HG03108 (cell line): Measurements from ENCODE around the gene FCMR.

Experiments
- ATAC-seq: cut with Tn5 transposase; IDR thresholded peaks from one replicate; pipeline ENCODE4 v1.9.1; 2021; ENCODE audit warnings: moderate library complexity; ENCODE audit not compliant: unreplicated experiment

Gene FCMR

DNA sequence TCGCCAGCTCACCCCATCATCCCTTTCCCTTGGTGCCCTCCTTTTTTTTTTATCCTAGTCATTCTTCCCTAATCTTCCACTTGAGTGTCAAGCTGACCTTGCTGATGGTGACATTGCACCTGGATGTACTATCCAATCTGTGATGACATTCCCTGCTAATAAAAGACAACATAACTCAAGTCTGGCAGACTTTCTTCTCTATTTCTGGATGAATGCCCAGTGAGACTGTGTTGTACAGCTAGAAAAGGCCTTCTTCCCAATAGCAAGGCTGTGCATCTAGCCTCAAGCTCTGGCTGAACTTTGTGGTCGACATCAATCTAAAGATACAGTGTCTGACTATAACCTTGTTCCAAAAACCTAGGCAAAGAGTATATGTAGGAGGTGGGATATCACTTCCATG is 18.1 kb downstream of the FCMR start:
- no peak for ATAC-seq

DNA sequence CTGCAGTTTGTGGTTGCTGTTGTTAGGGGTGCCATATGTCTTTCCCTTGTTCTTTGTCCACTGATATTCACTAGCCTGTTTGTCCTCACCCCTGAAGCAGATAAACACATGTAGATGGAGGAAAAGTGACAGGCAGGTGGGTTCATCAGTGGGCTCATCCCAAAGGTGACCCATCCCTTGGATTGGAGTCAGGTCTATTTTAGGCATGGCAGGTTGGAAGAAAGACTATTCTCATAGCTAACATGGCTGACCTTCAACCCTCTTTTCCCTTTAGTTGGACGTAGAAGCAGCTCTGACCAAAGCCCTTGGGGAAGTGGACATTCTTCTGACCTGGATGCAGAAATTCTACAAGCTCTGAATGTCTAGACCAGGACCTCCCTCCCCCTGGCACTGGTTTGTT is 19.0 kb downstream of the FCMR start:
- ATAC-seq: no peak

DNA sequence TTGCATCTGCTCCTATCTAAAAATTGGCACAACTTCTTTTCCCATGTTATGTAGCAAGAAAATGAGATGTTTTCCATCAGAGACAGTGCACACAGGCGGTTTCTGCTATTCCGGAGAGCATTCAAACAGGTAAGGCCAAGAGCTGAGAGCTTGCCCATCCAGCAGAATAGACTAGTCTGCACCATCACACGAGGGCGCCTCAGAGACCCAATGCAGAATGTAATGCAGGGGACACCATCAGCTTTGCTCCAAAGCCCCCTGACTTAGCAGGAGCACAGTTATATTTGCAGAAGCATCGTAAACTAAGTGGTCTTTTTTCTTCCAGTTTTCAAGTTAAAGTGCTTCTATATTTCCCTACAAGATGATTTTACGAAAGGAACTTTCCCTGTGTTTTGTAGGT is 19.8 kb downstream of the FCMR start:
- no peak for ATAC-seq

DNA sequence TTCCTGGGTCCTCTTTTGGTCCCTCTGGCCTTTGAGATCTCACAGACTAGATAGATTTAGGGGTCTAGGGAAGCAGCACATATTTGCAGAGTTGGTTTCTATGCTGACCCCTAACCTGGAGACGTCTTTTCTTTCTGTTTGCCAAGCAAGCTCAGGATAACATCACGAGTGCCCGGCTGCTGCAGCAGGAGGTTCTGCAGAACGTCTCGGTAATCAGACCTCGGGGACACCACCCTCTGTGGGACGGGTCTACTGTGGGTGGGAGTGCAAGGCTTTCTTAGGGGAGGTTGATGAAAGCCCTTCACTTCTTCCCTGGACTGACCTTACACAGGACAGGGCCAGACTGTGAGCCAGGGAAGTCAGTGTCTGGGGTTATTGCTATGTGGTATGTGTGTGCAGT is 21.6 kb downstream of the FCMR start:
- no peak for ATAC-seq

DNA sequence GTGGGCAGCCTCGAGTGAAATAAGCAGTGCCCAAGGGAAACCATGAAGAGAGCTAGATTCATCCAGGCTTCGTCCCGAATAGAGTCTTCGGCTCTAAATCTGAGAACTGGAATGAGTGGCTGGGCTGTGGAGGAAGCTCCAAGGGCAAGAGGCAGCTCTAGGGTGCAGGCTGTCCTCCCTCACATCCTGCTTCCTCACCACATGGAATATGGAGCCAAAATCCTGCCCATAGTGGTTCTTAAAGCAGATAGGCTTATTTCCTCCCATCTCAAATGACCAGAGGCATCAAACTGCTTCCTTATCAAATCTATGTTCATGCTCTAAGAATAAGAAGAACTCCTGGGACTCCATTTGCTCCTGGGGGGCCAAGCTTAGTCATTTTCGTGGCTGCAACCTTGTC is 22.0 kb downstream of the FCMR start:
- ATAC-seq: no peak

DNA sequence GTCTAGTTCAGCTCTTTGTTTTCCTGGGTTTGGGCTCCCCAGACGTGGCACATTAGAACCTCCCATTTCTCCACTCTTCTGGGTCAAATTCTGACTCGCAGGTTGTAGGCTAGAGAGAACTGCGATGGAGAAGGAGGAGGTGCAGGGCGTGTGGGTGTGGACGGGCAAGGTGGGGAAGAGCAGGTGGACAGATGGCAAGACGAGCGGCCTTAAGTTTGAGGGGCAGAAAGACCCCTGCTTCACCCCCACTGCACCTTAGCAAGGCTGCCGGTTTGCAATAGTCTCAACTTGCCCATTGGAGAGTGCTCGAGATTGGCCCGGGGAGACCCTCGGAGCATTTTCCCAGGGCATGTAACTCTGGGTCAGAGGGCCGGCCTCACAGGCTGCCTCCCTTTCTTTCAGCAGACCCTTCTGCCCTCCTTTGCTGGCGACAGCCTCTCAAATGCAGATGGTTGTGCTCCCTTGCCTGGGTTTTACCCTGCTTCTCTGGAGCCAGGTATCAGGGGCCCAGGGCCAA is 22.8 kb downstream of the FCMR start:
- ATAC-seq: no peak

DNA sequence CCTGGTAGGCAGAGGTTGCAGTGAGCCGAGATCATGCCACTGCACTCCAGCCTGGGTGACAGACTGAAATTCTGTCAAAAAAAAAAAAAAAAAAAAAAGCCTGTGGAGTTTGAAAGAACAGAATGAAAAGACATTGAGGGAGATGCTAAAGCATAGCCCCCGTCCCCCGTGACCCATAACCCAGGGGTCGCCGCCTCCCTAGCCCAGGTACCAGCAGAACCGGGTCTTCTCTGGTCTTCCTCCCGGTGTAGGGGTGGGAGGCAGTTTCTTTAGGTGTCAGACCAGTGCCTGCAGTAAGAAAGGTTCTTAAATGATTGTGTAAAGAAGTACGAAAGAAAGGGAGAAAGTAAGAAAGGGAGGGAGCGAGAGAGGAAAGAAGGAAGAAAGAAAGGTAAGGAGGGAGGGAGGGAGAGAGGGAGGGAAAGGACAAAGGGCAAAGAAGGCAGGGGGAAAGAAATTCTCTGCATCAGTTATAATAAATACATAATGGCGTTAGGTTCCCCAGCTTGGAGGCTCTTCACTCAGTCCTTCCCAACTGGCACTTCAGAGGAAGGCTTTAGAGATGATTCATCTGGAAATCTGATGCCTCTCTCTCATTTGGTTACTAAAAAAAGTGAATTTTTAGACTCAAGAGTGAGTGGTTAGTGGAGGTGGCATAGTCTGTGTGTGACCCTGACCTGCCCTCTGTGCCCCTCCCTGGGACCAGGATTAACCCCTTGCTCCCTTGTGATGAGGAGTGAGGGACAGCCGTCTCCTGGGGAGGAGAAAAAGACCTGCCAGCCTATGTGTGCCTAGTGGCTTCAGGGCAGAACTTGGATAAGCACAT is 23.4 kb downstream of the FCMR start:
- no peak for ATAC-seq

DNA sequence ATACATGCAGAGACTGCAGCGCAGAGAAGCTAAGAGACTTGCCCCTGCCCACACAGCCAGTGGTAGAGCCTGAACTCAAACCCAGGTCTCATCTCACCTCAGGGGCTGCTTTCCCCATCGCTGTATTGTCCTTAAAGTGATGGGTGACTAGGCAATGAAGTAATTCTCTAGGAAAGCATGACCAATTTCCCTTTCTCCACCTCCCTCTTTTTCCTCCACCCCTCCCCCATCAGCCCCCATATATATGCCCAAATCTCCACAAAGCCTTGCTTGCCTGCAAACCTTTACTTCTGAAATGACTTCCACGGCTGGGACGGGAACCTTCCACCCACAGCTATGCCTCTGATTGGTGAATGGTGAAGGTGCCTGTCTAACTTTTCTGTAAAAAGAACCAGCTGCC is 24.6 kb downstream of the FCMR start, which contains the start of gene IL24:
IL24 (plus strand) TSS at position 269 of the 400 bp plus-strand sequence. CDS start 390 bp downstream, outside the sequence.
- no peak for ATAC-seq

DNA sequence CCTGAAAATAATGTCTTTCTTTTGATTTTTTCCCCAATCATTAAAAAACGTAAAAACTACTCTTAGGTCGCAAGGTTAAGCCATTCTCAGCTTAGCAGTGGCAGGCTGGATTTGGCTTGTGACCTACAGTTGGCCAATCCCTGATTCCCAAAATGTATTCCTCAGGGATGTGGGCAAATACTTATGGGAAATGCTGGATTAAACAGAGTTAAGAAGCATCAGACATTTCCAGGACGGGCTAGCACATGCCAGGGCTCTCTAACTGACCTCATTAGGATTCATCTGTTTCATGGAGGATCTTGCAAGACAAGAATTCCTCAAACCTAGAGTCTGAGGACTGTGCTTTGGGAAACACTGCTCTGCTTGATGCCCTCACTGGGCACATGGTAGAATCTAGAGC is 25.5 kb downstream of the FCMR start:
- ATAC-seq: no peak

DNA sequence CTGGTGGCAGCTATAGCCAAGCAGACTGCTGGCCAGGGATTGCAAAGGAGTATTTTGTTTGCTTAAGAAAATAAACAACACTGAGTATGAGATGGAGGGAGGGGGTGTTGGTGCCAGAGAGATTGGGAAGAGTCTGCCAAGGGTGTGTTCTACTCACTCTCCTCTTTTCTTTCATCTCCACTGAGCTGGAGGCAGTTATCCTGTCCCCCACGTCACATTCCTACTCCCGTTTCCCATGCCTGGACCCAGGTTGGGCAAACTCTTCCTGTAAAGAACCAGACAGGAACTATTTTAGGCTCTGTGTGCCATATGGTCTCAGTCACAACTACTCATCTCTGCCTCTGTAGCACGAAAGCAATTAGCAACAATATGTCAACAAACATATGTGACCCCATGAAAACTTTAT is 25.9 kb downstream of the FCMR start:
- no peak for ATAC-seq

DNA sequence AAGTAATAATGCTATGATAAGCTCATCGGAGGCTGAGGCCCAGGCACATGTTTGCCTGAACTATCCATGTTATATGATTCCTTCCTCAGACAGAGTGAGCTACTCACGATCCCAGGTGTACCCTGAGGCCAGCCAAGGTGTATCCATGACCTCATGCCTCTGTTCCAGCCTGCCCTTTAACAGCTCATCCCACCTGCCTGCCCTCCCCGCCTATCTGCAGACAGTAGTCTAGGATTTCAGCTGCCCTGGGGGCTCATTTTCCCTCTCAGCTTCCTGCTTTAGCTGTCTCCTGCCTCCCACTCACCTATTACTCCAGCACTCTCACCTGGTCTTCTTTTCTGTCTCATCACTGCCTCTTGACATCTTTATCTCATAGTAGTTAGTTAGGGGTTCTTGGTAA is 26.4 kb downstream of the FCMR start:
- ATAC-seq: no peak

DNA sequence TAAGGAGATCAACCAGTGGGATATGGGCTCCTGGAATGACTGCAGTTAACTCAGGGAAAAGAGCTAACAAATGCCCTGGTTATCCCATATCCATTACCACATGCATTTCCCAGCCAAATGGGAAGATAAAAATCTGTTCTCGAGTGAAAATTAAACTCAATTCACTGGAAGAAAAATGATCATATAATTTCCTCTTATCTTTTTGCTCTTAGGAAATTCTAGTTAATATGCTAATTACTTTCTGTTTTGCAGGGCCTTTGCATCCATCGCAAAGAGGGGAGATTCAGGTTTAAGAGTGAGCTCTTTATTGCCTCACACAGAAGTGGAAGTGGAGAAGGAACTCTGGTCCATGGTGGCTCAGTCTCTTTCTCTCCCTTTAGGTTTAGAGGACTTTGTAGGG is 28.4 kb downstream of the FCMR start:
- no peak for ATAC-seq

DNA sequence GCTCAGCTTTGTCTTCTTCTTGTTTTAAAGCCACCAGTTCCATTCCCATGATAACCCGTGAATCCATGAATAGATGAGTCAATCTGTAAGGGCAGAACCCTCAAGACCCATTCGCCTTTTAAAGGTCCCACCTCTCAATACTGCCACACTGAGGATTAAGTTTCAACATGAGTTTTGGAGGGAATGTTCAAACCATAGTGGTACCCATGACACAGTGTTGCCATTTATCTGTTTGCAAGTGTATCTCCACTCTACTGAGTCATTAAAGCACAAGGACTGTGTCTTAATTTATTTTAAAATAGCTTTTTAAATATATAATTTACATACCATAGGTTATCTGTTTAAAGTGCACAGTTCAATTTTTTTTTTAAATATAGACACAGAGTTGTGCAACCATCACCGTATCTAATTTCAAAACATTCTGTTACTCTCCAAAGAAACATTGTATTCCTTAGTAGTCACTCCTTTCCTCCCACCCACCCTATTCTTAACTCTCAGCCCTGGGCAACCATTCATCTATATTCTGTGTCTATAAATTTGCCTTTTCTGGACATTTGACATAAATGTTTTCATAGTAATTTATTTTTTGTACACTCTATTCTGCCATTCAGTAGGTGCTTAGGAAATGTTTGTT is 29.3 kb downstream of the FCMR start:
- no peak for ATAC-seq

DNA sequence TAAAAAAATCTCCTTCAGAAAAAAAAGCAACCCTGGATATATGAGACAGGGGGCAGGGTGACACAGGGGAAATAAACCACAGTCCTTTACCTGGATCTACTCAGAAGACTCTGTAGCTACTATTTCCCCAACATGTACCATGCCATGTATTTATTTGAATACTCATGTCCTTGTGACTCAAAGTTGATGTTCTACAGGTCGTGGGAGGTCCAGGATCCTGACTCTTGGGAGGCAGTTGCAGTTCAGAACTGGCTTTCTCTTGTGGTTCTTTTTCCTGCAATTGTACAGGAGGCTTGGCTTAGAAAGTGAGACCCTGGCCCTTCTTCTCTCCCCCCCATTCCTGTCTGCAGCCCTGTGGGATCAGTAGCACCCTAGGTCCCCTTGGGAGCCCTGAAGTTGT is 30.3 kb downstream of the FCMR start:
- ATAC-seq: no peak

DNA sequence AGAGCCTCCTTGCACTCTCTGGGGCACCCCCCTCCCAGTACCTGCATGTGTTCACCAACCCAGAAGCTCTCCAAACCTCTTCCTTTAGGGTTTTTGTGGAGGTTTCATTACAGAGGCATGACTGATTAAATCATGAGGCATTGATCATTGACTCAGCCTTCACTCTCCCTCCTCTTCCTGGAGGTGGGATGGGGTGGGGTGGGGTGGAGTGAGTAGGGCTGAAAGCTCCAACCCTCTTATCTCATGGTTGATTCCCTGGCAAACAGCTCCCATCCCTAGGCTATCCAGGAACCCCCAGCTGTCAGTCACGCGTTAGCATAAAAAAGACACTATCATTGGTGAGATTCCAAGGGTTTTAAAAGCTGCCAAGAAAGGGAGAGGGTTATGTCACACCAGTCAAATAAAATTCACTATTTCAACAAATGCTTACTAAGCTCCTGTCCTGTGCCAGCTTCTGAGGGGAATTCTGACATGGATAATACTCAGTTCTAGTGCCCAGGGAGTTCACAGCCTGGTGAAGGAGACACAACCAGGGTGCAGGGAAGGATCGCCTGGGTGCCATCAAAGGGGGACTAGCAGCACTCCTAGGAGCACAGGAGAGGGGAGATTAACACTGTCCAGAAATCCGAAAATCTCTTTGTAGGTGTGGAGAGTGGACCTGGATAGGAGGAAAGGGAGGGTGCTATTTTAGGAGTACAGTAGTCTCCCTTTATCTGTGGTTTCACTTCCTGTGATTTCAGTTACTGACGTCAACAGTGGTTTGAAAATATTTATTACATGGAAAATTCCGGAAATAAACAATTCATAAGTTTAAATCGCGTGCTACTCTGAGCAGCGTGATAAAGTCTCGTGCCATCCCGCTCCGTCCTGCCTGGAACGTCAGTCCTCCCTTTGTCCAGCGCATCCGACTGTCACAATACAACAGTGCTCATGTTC is 31.3 kb downstream of the FCMR start:
- no peak for ATAC-seq

DNA sequence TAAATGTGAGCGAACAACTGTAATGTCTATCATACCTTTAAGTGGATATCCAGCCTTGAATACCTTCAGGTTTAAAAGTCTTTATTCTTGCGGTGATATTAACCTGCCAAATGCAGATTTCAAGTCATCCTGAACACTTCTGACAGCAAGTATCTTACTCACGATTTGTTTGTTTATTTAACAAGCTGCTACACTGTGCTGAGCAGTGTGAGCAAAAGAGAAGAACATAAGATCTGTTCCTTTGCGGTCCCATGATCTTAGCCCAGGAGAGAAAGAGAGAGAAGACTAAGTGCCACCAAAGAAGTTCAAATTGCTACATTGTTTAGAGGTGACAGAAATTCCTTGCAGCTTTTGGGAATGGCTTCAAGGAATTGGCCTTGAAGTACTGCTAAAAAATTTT is 34.0 kb downstream of the FCMR start:
- no peak for ATAC-seq

DNA sequence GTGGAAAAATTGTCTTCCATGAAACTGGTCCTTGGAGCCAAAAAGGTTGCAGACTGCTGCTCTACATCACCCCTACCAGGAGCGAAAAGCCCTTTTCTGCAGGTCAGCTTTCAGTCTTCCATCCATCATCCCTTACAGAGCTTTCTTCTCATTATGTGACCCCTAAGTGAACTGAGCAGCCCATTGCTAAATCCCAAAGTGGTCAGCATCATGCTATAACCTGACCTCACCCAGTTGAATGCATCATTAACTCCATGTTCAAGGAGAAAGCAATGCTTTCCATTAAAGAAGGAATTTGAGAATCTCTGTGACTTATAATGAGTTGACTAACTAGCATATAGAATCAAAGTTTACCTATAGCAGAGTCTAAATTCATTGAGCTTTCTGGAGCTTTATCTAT is 34.9 kb downstream of the FCMR start:
- no peak for ATAC-seq

DNA sequence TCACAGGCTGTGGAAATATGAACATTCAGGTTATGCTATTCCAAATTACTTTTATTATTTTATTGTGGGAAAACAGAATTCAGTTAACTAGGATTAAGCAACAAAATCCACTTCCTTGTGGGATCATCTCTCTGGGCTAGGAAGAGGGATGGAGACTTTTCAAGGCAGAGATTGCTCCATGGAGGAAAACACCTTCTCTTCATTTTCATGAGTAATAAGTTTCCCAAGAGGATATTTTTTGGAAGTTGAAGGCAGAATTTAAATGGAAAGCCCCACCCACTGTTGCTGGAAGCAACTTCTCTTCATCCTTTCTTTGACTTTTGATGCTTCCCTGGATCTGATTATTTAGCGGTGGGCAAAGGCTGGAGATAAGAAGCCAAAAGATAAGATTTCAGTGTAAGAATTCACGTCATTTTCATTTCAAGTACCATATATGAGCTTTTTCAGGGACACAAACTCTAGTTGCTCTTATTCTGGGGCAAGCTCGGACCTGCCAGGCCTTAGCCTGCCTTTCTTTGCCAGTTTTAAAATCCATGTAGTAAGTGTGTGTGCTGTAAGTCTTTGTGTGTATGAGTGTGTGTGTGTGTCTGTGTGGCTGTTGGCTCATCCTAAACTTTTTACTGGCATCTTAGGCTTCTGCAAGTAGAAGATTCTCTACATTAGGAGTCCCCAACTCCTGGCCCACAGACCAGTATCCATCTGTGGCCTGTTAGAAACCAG is 36.2 kb downstream of the FCMR start:
- no peak for ATAC-seq

DNA sequence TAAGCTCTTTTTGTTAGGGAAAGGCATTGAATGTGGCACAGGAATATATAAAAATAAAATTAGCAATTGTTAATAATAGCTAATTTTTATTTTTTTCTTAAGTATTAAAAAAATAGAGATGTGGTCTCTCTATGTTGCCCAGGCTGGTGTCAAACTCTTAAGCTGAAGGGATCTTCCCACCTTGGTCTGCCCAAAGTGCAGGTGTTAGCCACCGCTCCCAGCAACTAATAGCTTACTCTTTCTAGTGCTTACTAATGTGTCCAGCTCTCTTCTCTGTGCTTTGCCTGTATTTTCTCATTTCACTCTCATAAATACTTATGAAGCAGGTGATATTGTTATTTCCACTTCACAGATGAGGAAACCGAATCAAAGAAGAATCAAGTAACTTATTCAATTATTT is 37.9 kb downstream of the FCMR start:
- no peak for ATAC-seq

DNA sequence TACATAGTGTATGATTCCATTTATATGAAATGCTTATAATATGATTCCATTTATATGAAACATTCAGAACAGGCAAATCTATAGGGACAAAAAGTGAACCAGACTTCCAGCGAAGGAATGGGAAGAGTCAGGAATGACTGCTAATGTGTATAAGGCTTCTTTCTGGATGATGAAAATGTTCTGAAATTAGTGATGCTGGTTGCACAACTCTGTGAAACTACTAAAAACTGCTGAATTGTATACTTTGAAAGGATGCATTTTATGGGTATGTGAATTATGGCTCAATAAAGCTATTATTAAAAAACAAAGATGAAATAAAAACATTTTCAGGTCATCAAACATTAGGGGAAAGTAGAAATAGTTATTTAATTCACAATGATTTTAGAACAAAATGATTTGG is 38.6 kb downstream of the FCMR start:
- no peak for ATAC-seq

DNA sequence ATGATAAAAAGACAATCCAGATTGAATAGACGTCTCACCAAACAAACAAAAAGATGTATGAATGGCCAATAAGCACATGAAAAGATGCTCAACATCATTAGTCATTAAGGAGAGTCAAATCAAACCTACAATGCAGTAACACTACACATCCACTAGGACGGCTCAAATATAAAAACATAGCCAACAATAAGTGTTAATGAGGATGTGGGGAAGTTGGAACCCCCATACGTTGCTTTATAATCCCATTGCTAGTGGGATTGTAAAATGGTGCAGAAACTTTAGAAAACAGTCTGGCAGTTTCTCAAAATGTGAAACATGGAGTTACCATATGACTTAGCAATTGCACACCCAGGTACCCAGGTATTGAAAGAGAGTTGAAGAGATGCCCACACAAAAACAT is 39.2 kb downstream of the FCMR start:
- ATAC-seq: no peak
